ENCODE results near the gene ISY1. TPM values are rescaled to one million over a fixed set of nuclear protein-coding genes. Genes with fewer than 3 reads are reported as not detected.
"Not testable (repeated sequence)": the region's sequence is repeated elsewhere in the genome, so short reads cannot be mapped to it uniquely, and the experiment has no call there.

ISY1 gene
- total and polyA plus RNA-seq, 2 donors: 32.6 to 34.8 TPM

- no peaks in the 10 kb centered on the region for H3K9me3 ChIP-seq (ENCODE audit: control insufficient read depth in 2 of 2, insufficient read depth in 1 of 2, low read length in 1 of 2)
- no peak for DNase-seq (ENCODE audit: low read depth in 6 of 9, low spot score in 9 of 9)
- peaks cover 0 to 38% of the 10 kb centered on the region in 2 donors for H3K36me3 ChIP-seq (ENCODE audit: control insufficient read depth in 2 of 2, insufficient read depth in 2 of 2, low read length in 1 of 2)
- H3K27me3 ChIP-seq (ENCODE audit: control insufficient read depth in 2 of 2, insufficient read depth in 1 of 2, low read length in 1 of 2): no peaks in the 10 kb centered on the region
- 35% methylated on average over 3 of the region's 3 CpGs for whole genome bisulfite sequencing
- peak overlapping the region in 1 of 2 donors; percentile 14 for H3K27ac ChIP-seq (ENCODE audit: low read depth in 1 of 2, low read length in 1 of 2)
- H3K4me1 ChIP-seq (ENCODE audit: control insufficient read depth in 2 of 2, insufficient read depth in 2 of 2, low read length in 2 of 2): peaks cover 10 to 28% of the 10 kb centered on the region in 2 donors
- peak overlapping the region; percentile 79 to 98 for H3K4me3 ChIP-seq (ENCODE audit: low read length in 2 of 2)
Observed at GRCh38 chr3:129181819-129182218, 21.0 kb upstream of the ISY1 start.

GRCh38 chr3:129180461-129180860, 19.6 kb upstream of the ISY1 start:
- DNase-seq (ENCODE audit: low read depth in 6 of 9, low spot score in 9 of 9): no peak
- Histone ChIP-seq H3K36me3 (ENCODE audit: control insufficient read depth in 2 of 2, insufficient read depth in 2 of 2, low read length in 1 of 2) (peaks cover 3 to 47% of the 10 kb centered on the region in 2 donors), H3K9me3 (ENCODE audit: control insufficient read depth in 2 of 2, insufficient read depth in 1 of 2, low read length in 1 of 2) (no peaks in the 10 kb centered on the region), H3K27ac (ENCODE audit: low read depth in 1 of 2, low read length in 1 of 2) (no peak overlapping the region), H3K4me3 (ENCODE audit: low read length in 2 of 2) (no peak overlapping the region), H3K4me1 (ENCODE audit: control insufficient read depth in 2 of 2, insufficient read depth in 2 of 2, low read length in 2 of 2) (peaks cover 10 to 26% of the 10 kb centered on the region in 2 donors), H3K27me3 (ENCODE audit: control insufficient read depth in 2 of 2, insufficient read depth in 1 of 2, low read length in 1 of 2) (no peaks in the 10 kb centered on the region)
- 88% methylated on average over 1 of the region's 1 CpG for WGBS

- H3K36me3 ChIP-seq (ENCODE audit: control insufficient read depth in 2 of 2, insufficient read depth in 2 of 2, low read length in 1 of 2): peaks cover 9 to 61% of the 10 kb centered on the region in 2 donors
Observed at GRCh38 chr3:129176051-129176450, 15.2 kb upstream of the ISY1 start.

GRCh38 chr3:129173725-129174124, 12.9 kb upstream of the ISY1 start:
- H3K27ac ChIP-seq (ENCODE audit: low read depth in 1 of 2, low read length in 1 of 2): no peak overlapping the region
- peaks cover 23 to 64% of the 10 kb centered on the region in 2 donors for H3K36me3 ChIP-seq (ENCODE audit: control insufficient read depth in 2 of 2, insufficient read depth in 2 of 2, low read length in 1 of 2)
- WGBS: 94% methylated on average over 4 of the region's 4 CpGs
- H3K27me3 ChIP-seq (ENCODE audit: control insufficient read depth in 2 of 2, insufficient read depth in 1 of 2, low read length in 1 of 2): no peaks in the 10 kb centered on the region
- H3K4me3 ChIP-seq (ENCODE audit: low read length in 2 of 2): no peak overlapping the region
- DNase-seq (ENCODE audit: low read depth in 6 of 9, low spot score in 9 of 9): no peak
- no peaks in the 10 kb centered on the region for H3K9me3 ChIP-seq (ENCODE audit: control insufficient read depth in 2 of 2, insufficient read depth in 1 of 2, low read length in 1 of 2)
- H3K4me1 ChIP-seq (ENCODE audit: control insufficient read depth in 2 of 2, insufficient read depth in 2 of 2, low read length in 2 of 2): no peaks in the 10 kb centered on the region

More at GRCh38 chr3:129176051-129176450, 15.2 kb upstream of the ISY1 start:
- peaks cover 2 to 8% of the 10 kb centered on the region in 2 donors for H3K4me1 ChIP-seq (ENCODE audit: control insufficient read depth in 2 of 2, insufficient read depth in 2 of 2, low read length in 2 of 2)
- H3K4me3 ChIP-seq (ENCODE audit: low read length in 2 of 2): no peak overlapping the region
- H3K9me3 ChIP-seq (ENCODE audit: control insufficient read depth in 2 of 2, insufficient read depth in 1 of 2, low read length in 1 of 2): no peaks in the 10 kb centered on the region
- DNase-seq (ENCODE audit: low read depth in 6 of 9, low spot score in 9 of 9): no peak
- 85% methylated on average over 1 of the region's 1 CpG for WGBS
- H3K27me3 ChIP-seq (ENCODE audit: control insufficient read depth in 2 of 2, insufficient read depth in 1 of 2, low read length in 1 of 2): no peaks in the 10 kb centered on the region
- no peak overlapping the region for H3K27ac ChIP-seq (ENCODE audit: low read depth in 1 of 2, low read length in 1 of 2)

GRCh38 chr3:129173206-129173605, 12.3 kb upstream of the ISY1 start:
- peaks cover 27 to 62% of the 10 kb centered on the region in 2 donors for H3K36me3 ChIP-seq (ENCODE audit: control insufficient read depth in 2 of 2, insufficient read depth in 2 of 2, low read length in 1 of 2)

GRCh38 chr3:129166579-129167332, 5.9 kb upstream of the ISY1 start:
- H3K27ac ChIP-seq (ENCODE audit: low read depth in 1 of 2, low read length in 1 of 2): no peak overlapping the region
- 97% methylated on average over 15 of the region's 15 CpGs for whole genome bisulfite sequencing
- peaks cover 7% of the 10 kb centered on the region in 2 donors for H3K4me1 ChIP-seq (ENCODE audit: control insufficient read depth in 2 of 2, insufficient read depth in 2 of 2, low read length in 2 of 2)
- H3K27me3 ChIP-seq (ENCODE audit: control insufficient read depth in 2 of 2, insufficient read depth in 1 of 2, low read length in 1 of 2): no peaks in the 10 kb centered on the region
- no peak overlapping the region for H3K4me3 ChIP-seq (ENCODE audit: low read length in 2 of 2)
- H3K36me3 ChIP-seq (ENCODE audit: control insufficient read depth in 2 of 2, insufficient read depth in 2 of 2, low read length in 1 of 2): peaks cover 52 to 63% of the 10 kb centered on the region in 2 donors
- no peaks in the 10 kb centered on the region for H3K9me3 ChIP-seq (ENCODE audit: control insufficient read depth in 2 of 2, insufficient read depth in 1 of 2, low read length in 1 of 2)
- no peak for DNase-seq (ENCODE audit: low read depth in 6 of 9, low spot score in 9 of 9)

More at GRCh38 chr3:129173206-129173605, 12.3 kb upstream of the ISY1 start:
- no peaks in the 10 kb centered on the region for H3K27me3 ChIP-seq (ENCODE audit: control insufficient read depth in 2 of 2, insufficient read depth in 1 of 2, low read length in 1 of 2)
- no peak overlapping the region for H3K27ac ChIP-seq (ENCODE audit: low read depth in 1 of 2, low read length in 1 of 2)
- no peak for DNase-seq (ENCODE audit: low read depth in 6 of 9, low spot score in 9 of 9)
- H3K9me3 ChIP-seq (ENCODE audit: control insufficient read depth in 2 of 2, insufficient read depth in 1 of 2, low read length in 1 of 2): no peaks in the 10 kb centered on the region
- no peaks in the 10 kb centered on the region for H3K4me1 ChIP-seq (ENCODE audit: control insufficient read depth in 2 of 2, insufficient read depth in 2 of 2, low read length in 2 of 2)
- WGBS: 76% methylated on average over 2 of the region's 2 CpGs
- H3K4me3 ChIP-seq (ENCODE audit: low read length in 2 of 2): no peak overlapping the region

GRCh38 chr3:129165594-129165993, 4.7 kb upstream of the ISY1 start:
- not testable (repeated sequence) for H3K4me3 ChIP-seq (ENCODE audit: low read length in 2 of 2); H3K27ac ChIP-seq (ENCODE audit: low read depth in 1 of 2, low read length in 1 of 2); H3K4me1 ChIP-seq (ENCODE audit: control insufficient read depth in 2 of 2, insufficient read depth in 2 of 2, low read length in 2 of 2); H3K9me3 ChIP-seq (ENCODE audit: control insufficient read depth in 2 of 2, insufficient read depth in 1 of 2, low read length in 1 of 2); DNase-seq (ENCODE audit: low read depth in 6 of 9, low spot score in 9 of 9); H3K27me3 ChIP-seq (ENCODE audit: control insufficient read depth in 2 of 2, insufficient read depth in 1 of 2, low read length in 1 of 2)
- peaks cover 43 to 51% of the 10 kb centered on the region in 2 donors for H3K36me3 ChIP-seq (ENCODE audit: control insufficient read depth in 2 of 2, insufficient read depth in 2 of 2, low read length in 1 of 2)
- WGBS: over 99% methylated on average over 8 of the region's 8 CpGs

- no peak overlapping the region for H3K4me3 ChIP-seq (ENCODE audit: low read length in 2 of 2)
- H3K36me3 ChIP-seq (ENCODE audit: control insufficient read depth in 2 of 2, insufficient read depth in 2 of 2, low read length in 1 of 2): peaks cover 35 to 40% of the 10 kb centered on the region in 2 donors
- no peak for DNase-seq (ENCODE audit: low read depth in 6 of 9, low spot score in 9 of 9)
- 97% methylated on average over 7 of the region's 7 CpGs for WGBS
- no peaks in the 10 kb centered on the region for H3K9me3 ChIP-seq (ENCODE audit: control insufficient read depth in 2 of 2, insufficient read depth in 1 of 2, low read length in 1 of 2)
- H3K27me3 ChIP-seq (ENCODE audit: control insufficient read depth in 2 of 2, insufficient read depth in 1 of 2, low read length in 1 of 2): no peaks in the 10 kb centered on the region
- H3K27ac ChIP-seq (ENCODE audit: low read depth in 1 of 2, low read length in 1 of 2): no peak overlapping the region
- H3K4me1 ChIP-seq (ENCODE audit: control insufficient read depth in 2 of 2, insufficient read depth in 2 of 2, low read length in 2 of 2): peaks cover 11 to 15% of the 10 kb centered on the region in 2 donors
Observed at GRCh38 chr3:129164500-129164899, 3.6 kb upstream of the ISY1 start.

GRCh38 chr3:129162729-129163579, 2.1 kb upstream of the ISY1 start:
- no peaks in the 10 kb centered on the region for H3K27me3 ChIP-seq (ENCODE audit: control insufficient read depth in 2 of 2, insufficient read depth in 1 of 2, low read length in 1 of 2)
- no peak overlapping the region for H3K4me3 ChIP-seq (ENCODE audit: low read length in 2 of 2)
- H3K36me3 ChIP-seq (ENCODE audit: control insufficient read depth in 2 of 2, insufficient read depth in 2 of 2, low read length in 1 of 2): peaks cover 26 to 40% of the 10 kb centered on the region in 2 donors
- DNase-seq (ENCODE audit: low read depth in 6 of 9, low spot score in 9 of 9): peak in 3 of 9 donors; percentile 4 to 25 (median 6)
- no peaks in the 10 kb centered on the region for H3K9me3 ChIP-seq (ENCODE audit: control insufficient read depth in 2 of 2, insufficient read depth in 1 of 2, low read length in 1 of 2)
- no peak overlapping the region for H3K27ac ChIP-seq (ENCODE audit: low read depth in 1 of 2, low read length in 1 of 2)
- 96% methylated on average over 5 of the region's 5 CpGs for WGBS
- H3K4me1 ChIP-seq (ENCODE audit: control insufficient read depth in 2 of 2, insufficient read depth in 2 of 2, low read length in 2 of 2): peaks cover 13 to 17% of the 10 kb centered on the region in 2 donors

All from thymus (tissue), 11 donors.